GM19452 (cell line): Measurements from ENCODE around the gene MALT1.
"Not testable (repeated sequence)": the region's sequence is repeated elsewhere in the genome, so short reads cannot be mapped to it uniquely, and the experiment has no call there.

Source experiments
- ATAC-seq: cut with Tn5 transposase; IDR thresholded peaks from one replicate; pipeline ENCODE4 v1.9.1; 2021; ENCODE audit not compliant: unreplicated experiment

The MALT1 gene

GRCh38 chr18:58770601-58771000, 99.3 kb downstream of the MALT1 start:
- ATAC-seq: no peak

GRCh38 chr18:58772161-58772560, 100.9 kb downstream of the MALT1 start:
- no peak for ATAC-seq

- ATAC-seq: no peak
Measured at GRCh38 chr18:58776084-58776483, 104.8 kb downstream of the MALT1 start.

GRCh38 chr18:58776541-58776940, 105.3 kb downstream of the MALT1 start:
- ATAC-seq: not testable (repeated sequence)

- ATAC-seq: no peak
Measured at GRCh38 chr18:58777471-58777870, 106.2 kb downstream of the MALT1 start.

GRCh38 chr18:58779529-58779928, 108.3 kb downstream of the MALT1 start:
- no peak for ATAC-seq

GRCh38 chr18:58780045-58780444, 108.8 kb downstream of the MALT1 start:
- no peak for ATAC-seq

GRCh38 chr18:58781627-58782194, 110.4 kb downstream of the MALT1 start:
- peak; percentile 83 for ATAC-seq

- no peak for ATAC-seq
Measured at GRCh38 chr18:58784601-58785137, 113.4 kb downstream of the MALT1 start.

- ATAC-seq: no peak
Measured at GRCh38 chr18:58785171-58785805, 114.0 kb downstream of the MALT1 start.

GRCh38 chr18:58785870-58786269, 114.6 kb downstream of the MALT1 start:
- ATAC-seq: no peak

GRCh38 chr18:58787536-58788149, 116.4 kb downstream of the MALT1 start:
- ATAC-seq: no peak

GRCh38 chr18:58788470-58788869, 117.2 kb downstream of the MALT1 start:
- ATAC-seq: no peak

- no peak for ATAC-seq
Measured at GRCh38 chr18:58788971-58789875, 118.0 kb downstream of the MALT1 start.

- ATAC-seq: no peak
Measured at GRCh38 chr18:58789876-58790240, 118.6 kb downstream of the MALT1 start.

GRCh38 chr18:58792086-58792485, 120.8 kb downstream of the MALT1 start:
- peak; percentile 98 for ATAC-seq

GRCh38 chr18:58793361-58793760, 122.1 kb downstream of the MALT1 start:
- no peak for ATAC-seq

GRCh38 chr18:58796220-58796619, 125.0 kb downstream of the MALT1 start:
- no peak for ATAC-seq

- ATAC-seq: peak; percentile 90
Measured at GRCh38 chr18:58800582-58800981, 129.3 kb downstream of the MALT1 start.

GRCh38 chr18:58802959-58803358, 131.7 kb downstream of the MALT1 start:
- ATAC-seq: no peak

- no peak for ATAC-seq
Measured at GRCh38 chr18:58803978-58804377, 132.7 kb downstream of the MALT1 start.
